Natural killer cell (primary cell): ENCODE results near the gene SETX. TPM values are rescaled to one million over a fixed set of nuclear protein-coding genes. Genes with fewer than 3 reads are reported as not detected.

Experiments
- ATAC-seq, 3 donors: fragments of 150-1000 bp in 2 of 3; fragments of 200-7000 bp in 1 of 3; cut with Tn5 transposase; 1 replicate in 1 of 3; 2 replicates in 2 of 3; pipeline ENCODE4 v1.10.0; 2021; ENCODE audit warnings: mild to moderate bottlenecking in 2 of 3, moderate library complexity in 2 of 3
- DNase-seq, 2 donors: peaks; one replicate each; pipeline versions ENCODE4 v3.0.0 to v3.0.0-alpha.2; 2013 to 2021; ENCODE audit warnings: mixed read lengths in 1 of 2
- H3K27ac ChIP-seq: one replicate; pipeline ENCODE4 v1.5.1; 2013; ENCODE audit warnings: mild to moderate bottlenecking, low read length
- H3K27me3 ChIP-seq: one replicate; pipeline ENCODE4 v1.6.1; 2013; ENCODE audit warnings: low read length; ENCODE audit not compliant: control insufficient read depth, insufficient read depth
- H3K36me3 ChIP-seq: one replicate; pipeline ENCODE4 v1.6.1; 2013; ENCODE audit warnings: low read length; ENCODE audit not compliant: control insufficient read depth, insufficient read depth
- H3K4me1 ChIP-seq: one replicate; pipeline ENCODE4 v1.6.1; 2013; ENCODE audit warnings: low read length; ENCODE audit not compliant: control insufficient read depth, insufficient read depth
- H3K4me3 ChIP-seq: one replicate; pipeline ENCODE4 v1.5.1; 2013; ENCODE audit warnings: low read length
- H3K9me3 ChIP-seq: one replicate; pipeline ENCODE4 v1.6.1; 2013; ENCODE audit warnings: low read length; ENCODE audit not compliant: control insufficient read depth, insufficient read depth
- H3K27ac Mint-ChIP-seq, 2 donors: one replicate each; pipeline ENCODE4 v1.8.0; 2022; ENCODE audit warnings: mild to moderate bottlenecking in 2 of 2, mixed read lengths in 2 of 2, moderate library complexity in 1 of 2
- H3K27me3 Mint-ChIP-seq, 2 donors: one replicate each; pipeline ENCODE4 v1.8.0; 2022; ENCODE audit warnings: low read depth in 2 of 2, mixed read lengths in 2 of 2
- H3K36me3 Mint-ChIP-seq: one replicate; pipeline ENCODE4 v1.8.0; 2022; ENCODE audit warnings: mixed read lengths
- H3K4me1 Mint-ChIP-seq, 2 donors: one replicate each; pipeline ENCODE4 v1.8.0; 2022; ENCODE audit warnings: mixed read lengths in 2 of 2
- H3K4me3 Mint-ChIP-seq: one replicate; pipeline ENCODE4 v1.8.0; 2022; ENCODE audit warnings: mild to moderate bottlenecking, moderate library complexity, mixed read lengths
- H3K9me3 Mint-ChIP-seq, 2 donors: one replicate each; pipeline ENCODE4 v1.8.0; 2022; ENCODE audit warnings: mixed read lengths in 2 of 2
- WGBS: methylation state at CpG from one replicate; pipeline ENCODE4 v1.1.7; 2013; ENCODE audit warnings: missing lambda C conversion rate; ENCODE audit not compliant: insufficient coverage; 5-methylcytosine and 5-hydroxymethylcytosine counted together
- intact Hi-C: fragments of 100-400 bp; cut with micrococcal nuclease; formaldehyde crosslinking; loops from one replicate; pipeline ENCODE4 v1.14.2; 2022
- total RNA-seq, 4 donors: library from RNA; stranded (reverse); fragments of 120-200 nt in 1 of 4; gene quantifications; one replicate each; pipeline versions ENCODE4 v1.2.3 to v1.2.4, GENCODE V29; 2013 to 2022
- TF ChIP-seq, protein P1 (sequence below): fragments of 200-600 bp; IDR thresholded peaks from one replicate; pipeline ENCODE4 v1.8.0; 2022; ENCODE audit warnings: antibody characterized with exemption

SETX gene
- total RNA-seq, 3 donors from 2014 or later (not counting 1 experiment from before 2014, with no cell fraction given): 85.3 to 109 (median 97.7) TPM

DNA sequence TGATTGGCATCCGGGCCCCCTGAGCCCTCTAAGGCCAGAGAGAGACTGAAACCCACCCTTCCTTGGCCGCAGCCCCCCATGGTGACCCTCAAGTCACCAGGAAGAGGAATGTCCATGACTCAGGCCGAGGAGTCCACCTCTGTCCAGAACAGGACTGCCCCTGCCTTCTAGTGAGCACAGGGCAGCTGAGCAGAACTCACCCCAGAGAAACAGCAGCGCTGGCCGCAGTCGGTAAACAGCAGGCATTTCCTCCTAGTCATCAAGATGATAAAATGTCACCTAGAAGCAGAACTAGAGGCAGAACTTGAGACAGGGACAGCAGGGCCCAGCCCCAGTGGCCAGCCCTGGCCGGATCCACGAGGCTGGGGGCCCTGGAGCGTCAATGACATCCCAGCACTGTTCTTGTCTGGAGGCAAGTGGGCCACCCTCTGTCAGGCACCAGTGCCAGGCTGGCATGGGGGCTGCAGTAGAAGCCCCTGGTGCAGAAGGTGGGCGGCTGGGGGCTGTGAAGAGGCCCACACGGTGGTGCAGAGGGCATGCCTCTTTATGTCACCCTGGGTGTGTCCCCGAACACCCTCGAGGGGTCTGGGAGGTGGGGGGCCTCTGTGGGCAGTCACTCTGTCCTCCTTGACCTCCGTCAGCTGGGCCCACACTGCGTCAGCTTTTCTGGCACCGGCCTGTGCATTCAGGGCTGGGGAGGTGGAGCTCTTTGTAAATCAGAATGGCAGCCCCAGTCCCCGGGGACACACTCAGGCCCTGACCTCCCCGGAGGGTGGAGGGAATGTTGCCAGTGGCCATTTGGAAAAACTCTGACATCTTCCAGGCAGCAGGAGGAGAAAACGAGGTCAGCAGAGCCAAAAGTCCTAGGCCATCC is 110.0 kb downstream of the SETX start:
- no peaks in the 10 kb centered on the region for H3K36me3 ChIP-seq
- peaks cover 8% of the 10 kb centered on the region for H3K27me3 ChIP-seq
- Mint-ChIP-seq H3K4me1 (peaks cover 6 to 15% of the 10 kb centered on the region in 2 donors), H3K27ac (no peak overlapping the region), H3K4me3 (peak overlapping the region; percentile 40), H3K27me3 (peaks cover 0 to 13% of the 10 kb centered on the region in 2 donors), H3K36me3 (no peaks in the 10 kb centered on the region), H3K9me3 (no peaks in the 10 kb centered on the region)
- 85% methylated on average over 19 of the region's 19 CpGs for WGBS
- TF ChIP-seq, protein P1, sequence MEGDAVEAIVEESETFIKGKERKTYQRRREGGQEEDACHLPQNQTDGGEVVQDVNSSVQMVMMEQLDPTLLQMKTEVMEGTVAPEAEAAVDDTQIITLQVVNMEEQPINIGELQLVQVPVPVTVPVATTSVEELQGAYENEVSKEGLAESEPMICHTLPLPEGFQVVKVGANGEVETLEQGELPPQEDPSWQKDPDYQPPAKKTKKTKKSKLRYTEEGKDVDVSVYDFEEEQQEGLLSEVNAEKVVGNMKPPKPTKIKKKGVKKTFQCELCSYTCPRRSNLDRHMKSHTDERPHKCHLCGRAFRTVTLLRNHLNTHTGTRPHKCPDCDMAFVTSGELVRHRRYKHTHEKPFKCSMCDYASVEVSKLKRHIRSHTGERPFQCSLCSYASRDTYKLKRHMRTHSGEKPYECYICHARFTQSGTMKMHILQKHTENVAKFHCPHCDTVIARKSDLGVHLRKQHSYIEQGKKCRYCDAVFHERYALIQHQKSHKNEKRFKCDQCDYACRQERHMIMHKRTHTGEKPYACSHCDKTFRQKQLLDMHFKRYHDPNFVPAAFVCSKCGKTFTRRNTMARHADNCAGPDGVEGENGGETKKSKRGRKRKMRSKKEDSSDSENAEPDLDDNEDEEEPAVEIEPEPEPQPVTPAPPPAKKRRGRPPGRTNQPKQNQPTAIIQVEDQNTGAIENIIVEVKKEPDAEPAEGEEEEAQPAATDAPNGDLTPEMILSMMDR: no peak
- no peak for ATAC-seq
- DNase-seq: no peak
- H3K4me1 ChIP-seq: peaks cover 25% of the 10 kb centered on the region
- no peaks in the 10 kb centered on the region for H3K9me3 ChIP-seq
- H3K4me3 ChIP-seq: no peak overlapping the region
- H3K27ac ChIP-seq: no peak overlapping the region
- intact Hi-C loops: loop anchor here (10.0 kb wide), 1 partner anchor 650 kb away; no protein-coding TSS in a partner anchor

DNA sequence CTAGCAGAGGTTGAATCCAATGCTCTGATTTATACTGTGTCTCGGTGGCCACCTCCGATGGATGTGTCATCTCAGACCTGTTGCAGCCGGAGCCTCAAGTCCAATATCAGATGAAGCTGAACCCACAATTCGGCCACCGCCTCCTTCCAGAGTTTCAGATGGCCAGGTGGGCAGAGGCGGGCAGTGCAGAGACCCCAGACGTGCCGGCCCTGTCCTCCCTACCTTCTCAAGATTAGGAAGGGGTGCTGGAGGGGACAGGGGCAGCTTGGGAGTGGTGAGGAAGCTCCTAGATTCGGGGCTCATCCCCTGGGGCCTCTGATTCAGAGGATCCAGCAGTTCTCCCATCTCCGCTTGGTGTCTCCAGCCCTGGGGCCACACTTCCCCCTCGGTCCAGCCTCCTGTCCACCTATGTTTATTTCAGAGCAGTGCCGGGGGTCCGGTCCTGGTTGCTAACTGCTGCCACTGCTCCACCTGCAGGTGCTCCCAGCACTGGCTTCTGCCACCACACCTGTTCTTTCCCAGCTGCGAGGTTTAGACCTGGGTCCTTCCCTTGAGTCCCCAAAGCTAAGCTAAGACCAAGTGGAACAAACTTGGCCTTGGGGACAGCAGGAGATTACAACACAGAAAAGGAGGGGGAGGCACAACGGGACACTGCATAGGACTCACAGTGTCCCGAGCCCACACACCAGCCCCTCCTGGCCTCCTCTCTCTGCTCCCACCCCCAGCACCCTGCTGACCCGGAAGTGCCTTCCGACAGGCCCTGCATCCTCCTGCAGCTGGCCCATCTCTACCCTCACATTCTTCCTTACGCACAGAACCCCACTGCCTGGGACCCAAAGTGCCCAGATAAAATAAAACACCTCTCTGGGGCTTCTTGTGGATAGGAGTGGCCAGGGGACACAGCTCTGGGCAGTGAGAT is 111.4 kb downstream of the SETX start:
- WGBS: 90% methylated on average over 17 of the region's 19 CpGs
- ATAC-seq: no peak
- no peak overlapping the region for H3K27ac Mint-ChIP-seq
- no peaks in the 10 kb centered on the region for H3K36me3 Mint-ChIP-seq
- H3K27me3 Mint-ChIP-seq: peaks cover 0 to 13% of the 10 kb centered on the region in 2 donors
- no peaks in the 10 kb centered on the region for H3K9me3 Mint-ChIP-seq
- Histone ChIP-seq H3K36me3 (no peaks in the 10 kb centered on the region), H3K4me3 (no peak overlapping the region), H3K4me1 (peaks cover 27% of the 10 kb centered on the region), H3K9me3 (no peaks in the 10 kb centered on the region), H3K27me3 (peaks cover 8% of the 10 kb centered on the region), H3K27ac (no peak overlapping the region)
- peaks cover 6 to 15% of the 10 kb centered on the region in 2 donors for H3K4me1 Mint-ChIP-seq
- TF ChIP-seq, protein P1: no peak
- DNase-seq: no peak
- intact Hi-C loops: loop anchor here (10.0 kb wide), 1 partner anchor 649 kb away; no protein-coding TSS in a partner anchor
- peak overlapping the region; percentile 99 for H3K4me3 Mint-ChIP-seq

DNA sequence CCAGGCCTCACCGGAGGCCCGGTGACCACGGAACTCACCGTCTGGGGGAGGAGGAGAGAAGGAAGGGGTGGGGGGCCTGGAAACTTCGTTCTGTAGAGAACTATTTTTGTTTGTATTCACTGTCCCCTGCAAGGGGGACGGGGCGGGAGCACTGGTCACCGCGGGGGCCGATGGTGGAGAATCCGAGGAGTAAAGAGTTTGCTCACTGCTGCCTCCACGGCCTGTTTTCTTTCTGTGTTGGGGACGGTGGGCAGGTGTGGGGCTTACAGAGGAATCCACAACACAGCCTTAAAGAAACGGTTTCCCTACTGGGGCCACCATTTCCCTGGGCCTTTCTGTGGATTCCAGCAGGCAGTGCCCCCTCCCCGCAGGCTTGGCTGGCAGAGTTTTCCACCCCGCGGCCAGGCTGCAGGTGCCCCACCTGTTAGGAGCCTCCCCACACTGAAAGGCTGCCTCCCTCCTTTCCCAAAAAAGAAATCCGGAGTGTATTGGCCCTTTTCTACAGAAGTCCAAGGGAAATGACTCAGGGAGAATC is 112.1 kb downstream of the SETX start:
- ATAC-seq (no peak), DNase-seq (peak in 1 of 2 donors; percentile 32)
- TF ChIP-seq, protein P1: no peak
- H3K4me3 ChIP-seq: peak overlapping the region; percentile 78
- 10% methylated on average over 18 of the region's 18 CpGs for WGBS
- no peaks in the 10 kb centered on the region for H3K9me3 ChIP-seq
- Mint-ChIP-seq H3K36me3 (no peaks in the 10 kb centered on the region), H3K27ac (peak overlapping the region; percentile 50 to 89), H3K9me3 (no peaks in the 10 kb centered on the region), H3K4me3 (peak overlapping the region; percentile 99), H3K4me1 (peaks cover 6 to 15% of the 10 kb centered on the region in 2 donors), H3K27me3 (peaks cover 0 to 12% of the 10 kb centered on the region in 2 donors)
- H3K27me3 ChIP-seq: peaks cover 8% of the 10 kb centered on the region
- H3K27ac ChIP-seq: no peak overlapping the region
- no peaks in the 10 kb centered on the region for H3K36me3 ChIP-seq
- intact Hi-C loops: loop anchor here (10.0 kb wide), 1 partner anchor 648 kb away; no protein-coding TSS in a partner anchor
- H3K4me1 ChIP-seq: peaks cover 27% of the 10 kb centered on the region
